ENCODE measurements around the gene COL27A1. TPM values are rescaled to one million over a fixed set of nuclear protein-coding genes. Genes with fewer than 3 reads are reported as not detected.

COL27A1 gene
- polyA plus RNA-seq, 1 of the 3 experiments (the other 2 are of a cell fraction) = 8.7 TPM

GRCh38 chr9:114223564-114224246 is 68.4 kb downstream of the COL27A1 start:
- no peaks in the 10 kb centered on the region for H3K9me3 ChIP-seq
- H3K4me2 ChIP-seq = peak overlapping the region; percentile 67; the same call in 1 of the 2 replicates
- no peaks in the 10 kb centered on the region for H4K20me1 ChIP-seq (ENCODE audit: insufficient read depth)
- no peak overlapping the region for H2AFZ ChIP-seq (ENCODE audit: low read depth)
- H3K36me3 ChIP-seq (replicated peaks in 1 of 2; ENCODE audit: control insufficient read depth in 1 of 2, insufficient read depth in 2 of 2, low read length in 1 of 2) = no peaks in the 10 kb centered on the region
- CTCF ChIA-PET = interaction anchor here (1.5 kb wide), 1 partner anchor 15 kb away, joined by 4 read pairs; no protein-coding TSS in a partner anchor
- no peak for DNase-seq
- H3K27me3 ChIP-seq (ENCODE audit: insufficient read depth) = no peaks in the 10 kb centered on the region
- POLR2A ChIA-PET = no interaction called here
- peak overlapping the region in 1 of 2 experiments; percentile 89; a peak in 2 of 4 replicates for H3K27ac ChIP-seq (ENCODE audit: low read depth in 2 of 2, low read length in 1 of 2)
- no peak overlapping the region for H3K4me3 ChIP-seq (ENCODE audit: low read depth in 2 of 2, low read length in 1 of 2)
- 43% methylated on average over 4 of the region's 4 CpGs for WGBS (ENCODE audit: low lambda C conversion rate)
- H3K4me1 ChIP-seq (ENCODE audit: control insufficient read depth in 1 of 2, insufficient read depth in 2 of 2, low read depth in 1 of 2, low read length in 1 of 2) = peaks cover 25 to 27% of the 10 kb centered on the region in 2 experiments; a peak in 3 of 4 replicates
- no peaks in the 10 kb centered on the region for H3K9me2 ChIP-seq
- peaks cover 36% of the 10 kb centered on the region for H3F3A ChIP-seq (replicated peaks; ENCODE audit: insufficient read depth)
- H3K9ac ChIP-seq = peak overlapping the region; percentile 14; the same call in 1 of the 2 replicates
- H3K79me2 ChIP-seq (ENCODE audit: insufficient read depth) = no peaks in the 10 kb centered on the region
- TF ChIP-seq SMC3 (IDR thresholded peaks at IDR 0.05; ENCODE audit: low read depth, low read length) = no peak
- peak; percentile 20; the same call in 1 of the 2 replicates for TF ChIP-seq RXRA (IDR thresholded peaks at IDR 0.05; ENCODE audit: borderline replicate concordance, low read depth)
- no peak for TF ChIP-seq MXI1 (IDR thresholded peaks at IDR 0.05; ENCODE audit: low read depth, low read length)
- no peak for TF ChIP-seq IRF3 (IDR thresholded peaks at IDR 0.05; ENCODE audit: low read depth, low read length)
- peak; percentile 63 for TF ChIP-seq PBX3 (IDR thresholded peaks at IDR 0.05)
- TF ChIP-seq MAX (IDR thresholded peaks at IDR 0.05; ENCODE audit: low read depth) = peak; percentile 7
- no peak for TF ChIP-seq RAD21 (IDR thresholded peaks at IDR 0.05; ENCODE audit: low read length)
- TF ChIP-seq SIN3A (IDR thresholded peaks at IDR 0.05; ENCODE audit: borderline replicate concordance, low read depth, low read length) = no peak
- no peak for TF ChIP-seq POLR2AphosphoS5 (IDR thresholded peaks at IDR 0.05; ENCODE audit: low read depth, low read length)
- TF ChIP-seq TCF12 (IDR thresholded peaks at IDR 0.05) = peak; percentile 40
- no peak for TF ChIP-seq CHD2 (IDR thresholded peaks at IDR 0.05; ENCODE audit: low read length, partially characterized antibody)
- TF ChIP-seq USF1 (IDR thresholded peaks at IDR 0.05; ENCODE audit: borderline replicate concordance, low read depth) = no peak
- TF ChIP-seq REST (IDR thresholded peaks at IDR 0.05; ENCODE audit: low read depth, low read length) = no peak
- peak; percentile 46 for TF ChIP-seq JUND (IDR thresholded peaks at IDR 0.05)
- no peak for TF ChIP-seq RCOR1 (IDR thresholded peaks at IDR 0.05; ENCODE audit: low read length)
- no peak for TF ChIP-seq USF2 (IDR thresholded peaks at IDR 0.05; ENCODE audit: borderline replicate concordance, low read depth, low read length)
- no peak for TF ChIP-seq EZH2phosphoT487 (IDR thresholded peaks at IDR 0.05; ENCODE audit: borderline replicate concordance, low read depth)
- no peak for TF ChIP-seq GATA2 (CRISPR knock-in tag; IDR thresholded peaks at IDR 0.05)
- TF ChIP-seq FOXM1 (IDR thresholded peaks at IDR 0.05; ENCODE audit: low read depth) = no peak
- TF ChIP-seq NRF1 (IDR thresholded peaks at IDR 0.05; ENCODE audit: low read depth, low read length) = no peak
- TF ChIP-seq RFX5 (IDR thresholded peaks at IDR 0.05; ENCODE audit: low read length) = no peak
- TF ChIP-seq YY1 (IDR thresholded peaks at IDR 0.05; ENCODE audit: low read depth) = no peak
- TF ChIP-seq EP300 (IDR thresholded peaks at IDR 0.05; ENCODE audit: borderline replicate concordance in 1 of 2, low read depth in 1 of 2, low read length in 1 of 2) = no peak
- peak; percentile 71; the same call in 1 of the 2 replicates for TF ChIP-seq FOSL2 (IDR thresholded peaks at IDR 0.05; ENCODE audit: borderline replicate concordance, low read depth)
- TF ChIP-seq GABPA (IDR thresholded peaks at IDR 0.05; ENCODE audit: low read depth) = no peak
- no peak for TF ChIP-seq ELF1 (IDR thresholded peaks at IDR 0.05)
- no peak for TF ChIP-seq MEF2A (IDR thresholded peaks at IDR 0.05; ENCODE audit: borderline replicate concordance, low read depth)
